Neural progenitor cell (in vitro differentiated cells): ENCODE results near the gene THRAP3. TPM values are rescaled to one million over a fixed set of nuclear protein-coding genes. Genes with fewer than 3 reads are reported as not detected.

Experiments used
- DNase-seq: peaks from one replicate; pipeline ENCODE4 v3.0.0-alpha.2; 2016; ENCODE audit warnings: low spot score
- H2AFZ ChIP-seq: fragments of 200-600 bp; sonication (generic); replicated peaks from 2 replicates; pipeline ENCODE4 v1.6.1; 2016; ENCODE audit warnings: antibody characterized with exemption
- H3F3A ChIP-seq: fragments of 200-600 bp; sonication (generic); 2 replicates; pipeline ENCODE4 v1.6.1; 2016; ENCODE audit warnings: antibody characterized with exemption, low read depth
- H3K27ac ChIP-seq: fragments of 200-600 bp; sonication (generic); 2 replicates; pipeline ENCODE4 v1.5.1; 2016; ENCODE audit warnings: mild to moderate bottlenecking
- H3K27me3 ChIP-seq: fragments of 200-600 bp; sonication (generic); 2 replicates; pipeline ENCODE4 v1.6.1; 2016; ENCODE audit warnings: mild to moderate bottlenecking, moderate library complexity
- H3K36me3 ChIP-seq: fragments of 200-600 bp; sonication (generic); 2 replicates; pipeline ENCODE4 v1.5.1; 2016
- H3K4me1 ChIP-seq: fragments of 200-600 bp; sonication (generic); 2 replicates; pipeline ENCODE4 v1.6.1; 2016; ENCODE audit warnings: mixed run types
- H3K4me2 ChIP-seq: fragments of 200-600 bp; sonication (generic); 2 replicates; pipeline ENCODE4 v1.6.1; 2016
- H3K4me3 ChIP-seq: fragments of 200-600 bp; sonication (generic); 2 replicates; pipeline ENCODE4 v1.5.1; 2016
- H3K79me2 ChIP-seq: fragments of 200-600 bp; sonication (generic); 2 replicates; pipeline ENCODE4 v1.6.1; 2016; ENCODE audit warnings: low read depth
- H3K9ac ChIP-seq: fragments of 200-600 bp; sonication (generic); 2 replicates; pipeline ENCODE4 v1.6.1; 2016
- H3K9me3 ChIP-seq: fragments of 200-600 bp; sonication (generic); 2 replicates; pipeline ENCODE4 v1.5.1; 2016; ENCODE audit warnings: low read depth
- H4K20me1 ChIP-seq: fragments of 200-600 bp; sonication (generic); 2 replicates; pipeline ENCODE4 v1.6.1; 2016; ENCODE audit warnings: low read depth
- H3K27ac Mint-ChIP-seq: 3 replicates; pipeline ENCODE4 v1.8.0; 2021; ENCODE audit warnings: mixed read lengths
- H3K27me3 Mint-ChIP-seq: 2 replicates; pipeline ENCODE4 v1.8.0; 2022; ENCODE audit warnings: low read depth, mild to moderate bottlenecking, inconsistent platforms, moderate library complexity, mixed read lengths; ENCODE audit not compliant: insufficient read depth
- H3K36me3 Mint-ChIP-seq: 3 replicates; pipeline ENCODE4 v1.8.0; 2021; ENCODE audit warnings: mixed read lengths
- H3K4me1 Mint-ChIP-seq: 3 replicates; pipeline ENCODE4 v1.8.0; 2021; ENCODE audit warnings: mixed read lengths
- H3K4me3 Mint-ChIP-seq: 3 replicates; pipeline ENCODE4 v1.8.0; 2021; ENCODE audit warnings: mild to moderate bottlenecking, moderate library complexity, mixed read lengths
- H3K9me3 Mint-ChIP-seq: 3 replicates; pipeline ENCODE4 v1.8.0; 2020; ENCODE audit warnings: mixed read lengths
- CTCF ChIP-seq: fragments of 200-600 bp; sonication (generic); IDR thresholded peaks from 2 replicates; pipeline ENCODE4 v1.5.1; 2017; ENCODE audit warnings: antibody characterized with exemption, mild to moderate bottlenecking
- EZH2 ChIP-seq: fragments of 200-600 bp; sonication (generic); IDR thresholded peaks from 2 replicates; pipeline ENCODE4 v1.6.1; 2017; ENCODE audit warnings: antibody characterized with exemption, mild to moderate bottlenecking, moderate library complexity
- EZH2phosphoT487 ChIP-seq: fragments of 200-600 bp; sonication (generic); IDR thresholded peaks from 2 replicates; pipeline ENCODE4 v1.6.1; 2017; ENCODE audit warnings: antibody characterized with exemption
- total RNA-seq: library from RNA; depleted of rRNA; stranded (reverse); fragments of >200 nt; gene quantifications from 2 replicates; pipeline ENCODE4 v1.2.3, GENCODE V29; 2015; ENCODE audit warnings: low replicate concordance

THRAP3 gene
- total RNA-seq, 1 donor from 2014 or later, result 138 TPM

DNA sequence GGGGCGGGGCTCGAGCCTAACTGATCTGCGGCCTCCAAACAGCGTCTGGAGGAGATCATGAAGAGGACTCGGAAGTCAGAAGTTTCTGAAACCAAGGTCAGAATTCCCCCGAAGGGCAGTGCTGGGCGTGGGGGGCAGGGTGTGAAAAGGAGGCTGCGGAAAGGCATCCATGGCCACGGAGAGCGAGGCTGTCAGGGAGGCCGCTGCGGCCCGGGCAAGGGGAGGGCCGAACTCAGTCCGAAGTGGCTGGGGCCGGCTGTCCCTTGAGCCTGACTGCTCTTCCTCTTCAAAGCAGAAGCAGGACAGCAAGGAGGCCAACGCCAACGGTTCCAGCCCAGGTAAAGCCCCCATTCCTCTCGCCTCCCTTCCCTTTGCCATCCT, 45.0 kb upstream of the THRAP3 start:
- no peak overlapping the region for H3K4me3 ChIP-seq
- no peak overlapping the region for H3K27ac ChIP-seq
- peaks cover 15% of the 10 kb centered on the region for H3K4me1 ChIP-seq
- Mint-ChIP-seq H3K27ac (no peak overlapping the region), H3K27me3 (peaks cover 12% of the 10 kb centered on the region), H3K9me3 (no peaks in the 10 kb centered on the region), H3K36me3 (peaks cover 23% of the 10 kb centered on the region), H3K4me3 (no peak overlapping the region), H3K4me1 (peaks cover 16% of the 10 kb centered on the region)
- TF ChIP-seq EZH2, result no peak
- TF ChIP-seq CTCF, result no peak
- TF ChIP-seq EZH2phosphoT487, result no peak
- H3K9me3 ChIP-seq, result no peaks in the 10 kb centered on the region
- H3K9ac ChIP-seq, result no peak overlapping the region
- peak overlapping the region; percentile 78 for H3K4me2 ChIP-seq
- DNase-seq, result no peak
- H4K20me1 ChIP-seq, result peaks cover 60% of the 10 kb centered on the region
- peaks cover 37% of the 10 kb centered on the region for H3F3A ChIP-seq
- peaks cover 8% of the 10 kb centered on the region for H3K36me3 ChIP-seq
- H3K27me3 ChIP-seq, result peaks cover 10% of the 10 kb centered on the region
- no peak overlapping the region for H2AFZ ChIP-seq
- no peaks in the 10 kb centered on the region for H3K79me2 ChIP-seq

GRCh38 chr1:36182734-36183133, 41.5 kb upstream of the THRAP3 start:
- peaks cover 26% of the 10 kb centered on the region for H3F3A ChIP-seq
- H3K36me3 ChIP-seq, result peaks cover 8% of the 10 kb centered on the region
- no peak overlapping the region for H3K4me2 ChIP-seq
- peaks cover 19% of the 10 kb centered on the region for H3K36me3 Mint-ChIP-seq
- peak; percentile 34 for DNase-seq
- peaks cover 26% of the 10 kb centered on the region for H4K20me1 ChIP-seq
- no peaks in the 10 kb centered on the region for H3K9me3 ChIP-seq
- no peaks in the 10 kb centered on the region for H3K27me3 ChIP-seq
- no peak overlapping the region for H3K9ac ChIP-seq
- no peak overlapping the region for H3K27ac Mint-ChIP-seq
- H3K4me3 Mint-ChIP-seq, result no peak overlapping the region
- peaks cover 10% of the 10 kb centered on the region for H3K4me1 ChIP-seq
- no peak overlapping the region for H3K4me3 ChIP-seq
- H3K4me1 Mint-ChIP-seq, result peaks cover 6% of the 10 kb centered on the region
- peaks cover 8% of the 10 kb centered on the region for H3K27me3 Mint-ChIP-seq
- no peak overlapping the region for H2AFZ ChIP-seq
- TF ChIP-seq EZH2phosphoT487 (no peak), EZH2 (no peak), CTCF (no peak)
- no peaks in the 10 kb centered on the region for H3K9me3 Mint-ChIP-seq
- no peaks in the 10 kb centered on the region for H3K79me2 ChIP-seq
- no peak overlapping the region for H3K27ac ChIP-seq

- Histone ChIP-seq H3K79me2 (no peaks in the 10 kb centered on the region), H3K36me3 (peaks cover 8% of the 10 kb centered on the region), H4K20me1 (peaks cover 20% of the 10 kb centered on the region), H3K9ac (no peak overlapping the region), H3K4me3 (no peak overlapping the region), H2AFZ (no peak overlapping the region), H3K27ac (no peak overlapping the region), H3K4me2 (no peak overlapping the region), H3K4me1 (peaks cover 3% of the 10 kb centered on the region), H3K9me3 (no peaks in the 10 kb centered on the region), H3F3A (peaks cover 23% of the 10 kb centered on the region), H3K27me3 (no peaks in the 10 kb centered on the region)
- no peak for DNase-seq
- Mint-ChIP-seq H3K9me3 (no peaks in the 10 kb centered on the region), H3K36me3 (peaks cover 19% of the 10 kb centered on the region), H3K4me3 (no peak overlapping the region), H3K27me3 (peaks cover 8% of the 10 kb centered on the region), H3K4me1 (peaks cover 11% of the 10 kb centered on the region), H3K27ac (no peak overlapping the region)
- TF ChIP-seq EZH2 (no peak), EZH2phosphoT487 (no peak), CTCF (no peak)
Observed at GRCh38 chr1:36183309-36183856, 40.9 kb upstream of the THRAP3 start.
